LNCAP (cell line): ENCODE data around the gene CTNNA1.

Experiments
- TF ChIP-seq, protein P1 (sequence below): fragments of 450-650 bp; IDR thresholded peaks from 2 replicates; pipeline ENCODE4 v1.5.1; 2017; ENCODE audit warnings: mild to moderate bottlenecking

CTNNA1 gene

DNA sequence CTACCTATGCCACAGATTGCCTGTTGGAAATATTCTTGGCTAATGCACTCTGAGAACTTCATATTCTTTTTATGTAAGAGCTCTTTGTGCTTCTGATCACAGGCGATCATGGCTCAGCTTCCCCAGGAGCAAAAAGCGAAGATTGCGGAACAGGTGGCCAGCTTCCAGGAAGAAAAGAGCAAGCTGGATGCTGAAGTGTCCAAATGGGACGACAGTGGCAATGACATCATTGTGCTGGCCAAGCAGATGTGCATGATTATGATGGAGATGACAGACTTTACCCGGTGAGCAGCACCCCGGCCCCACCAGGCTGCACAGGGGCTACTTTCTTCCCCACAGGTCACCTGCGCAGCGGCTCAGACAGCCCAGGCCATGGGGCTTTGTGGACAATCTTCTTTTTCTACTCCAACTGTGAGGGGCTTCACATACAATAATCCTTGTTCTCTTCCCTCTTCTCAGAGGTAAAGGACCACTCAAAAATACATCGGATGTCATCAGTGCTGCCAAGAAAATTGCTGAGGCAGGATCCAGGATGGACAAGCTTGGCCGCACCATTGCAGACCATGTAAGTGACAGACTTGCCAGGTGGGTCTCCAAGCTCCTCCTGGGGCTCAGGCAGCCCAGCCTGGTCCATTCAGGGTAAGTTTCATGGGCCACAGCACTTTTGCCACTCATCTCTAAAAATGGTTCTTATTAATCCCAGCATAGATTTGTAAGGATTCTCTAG lies 177.3 kb downstream of the CTNNA1 start:
- TF ChIP-seq, protein P1, sequence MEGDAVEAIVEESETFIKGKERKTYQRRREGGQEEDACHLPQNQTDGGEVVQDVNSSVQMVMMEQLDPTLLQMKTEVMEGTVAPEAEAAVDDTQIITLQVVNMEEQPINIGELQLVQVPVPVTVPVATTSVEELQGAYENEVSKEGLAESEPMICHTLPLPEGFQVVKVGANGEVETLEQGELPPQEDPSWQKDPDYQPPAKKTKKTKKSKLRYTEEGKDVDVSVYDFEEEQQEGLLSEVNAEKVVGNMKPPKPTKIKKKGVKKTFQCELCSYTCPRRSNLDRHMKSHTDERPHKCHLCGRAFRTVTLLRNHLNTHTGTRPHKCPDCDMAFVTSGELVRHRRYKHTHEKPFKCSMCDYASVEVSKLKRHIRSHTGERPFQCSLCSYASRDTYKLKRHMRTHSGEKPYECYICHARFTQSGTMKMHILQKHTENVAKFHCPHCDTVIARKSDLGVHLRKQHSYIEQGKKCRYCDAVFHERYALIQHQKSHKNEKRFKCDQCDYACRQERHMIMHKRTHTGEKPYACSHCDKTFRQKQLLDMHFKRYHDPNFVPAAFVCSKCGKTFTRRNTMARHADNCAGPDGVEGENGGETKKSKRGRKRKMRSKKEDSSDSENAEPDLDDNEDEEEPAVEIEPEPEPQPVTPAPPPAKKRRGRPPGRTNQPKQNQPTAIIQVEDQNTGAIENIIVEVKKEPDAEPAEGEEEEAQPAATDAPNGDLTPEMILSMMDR: no peak

DNA sequence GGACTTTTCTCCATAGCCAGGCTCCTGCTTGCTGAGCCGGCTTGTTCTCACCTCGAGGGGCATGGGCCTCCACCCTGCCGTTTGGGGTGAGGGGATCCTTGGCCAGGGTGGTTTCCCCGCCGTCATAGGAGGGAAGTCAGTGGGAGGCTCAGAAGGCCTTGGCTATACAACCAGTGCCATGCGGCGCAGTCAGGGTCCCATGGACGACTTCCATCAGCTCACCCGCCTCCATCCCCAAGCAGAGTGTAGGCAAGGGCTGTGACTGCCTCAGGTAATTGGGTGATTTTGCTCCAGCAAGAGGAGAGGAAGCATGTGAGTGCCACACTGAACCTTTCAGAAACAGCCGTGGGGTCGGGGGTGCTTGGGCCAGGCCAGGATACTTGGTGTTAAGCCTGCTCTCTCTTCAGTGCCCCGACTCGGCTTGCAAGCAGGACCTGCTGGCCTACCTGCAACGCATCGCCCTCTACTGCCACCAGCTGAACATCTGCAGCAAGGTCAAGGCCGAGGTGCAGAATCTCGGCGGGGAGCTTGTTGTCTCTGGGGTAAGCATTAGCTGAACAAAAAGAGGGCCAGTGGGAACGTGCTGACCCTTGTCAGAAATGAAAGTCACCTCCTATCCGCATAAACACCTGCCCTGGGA lies 179.1 kb downstream of the CTNNA1 start:
- TF ChIP-seq, protein P1: peak; percentile 33; the same call in 1 of the 2 replicates

DNA sequence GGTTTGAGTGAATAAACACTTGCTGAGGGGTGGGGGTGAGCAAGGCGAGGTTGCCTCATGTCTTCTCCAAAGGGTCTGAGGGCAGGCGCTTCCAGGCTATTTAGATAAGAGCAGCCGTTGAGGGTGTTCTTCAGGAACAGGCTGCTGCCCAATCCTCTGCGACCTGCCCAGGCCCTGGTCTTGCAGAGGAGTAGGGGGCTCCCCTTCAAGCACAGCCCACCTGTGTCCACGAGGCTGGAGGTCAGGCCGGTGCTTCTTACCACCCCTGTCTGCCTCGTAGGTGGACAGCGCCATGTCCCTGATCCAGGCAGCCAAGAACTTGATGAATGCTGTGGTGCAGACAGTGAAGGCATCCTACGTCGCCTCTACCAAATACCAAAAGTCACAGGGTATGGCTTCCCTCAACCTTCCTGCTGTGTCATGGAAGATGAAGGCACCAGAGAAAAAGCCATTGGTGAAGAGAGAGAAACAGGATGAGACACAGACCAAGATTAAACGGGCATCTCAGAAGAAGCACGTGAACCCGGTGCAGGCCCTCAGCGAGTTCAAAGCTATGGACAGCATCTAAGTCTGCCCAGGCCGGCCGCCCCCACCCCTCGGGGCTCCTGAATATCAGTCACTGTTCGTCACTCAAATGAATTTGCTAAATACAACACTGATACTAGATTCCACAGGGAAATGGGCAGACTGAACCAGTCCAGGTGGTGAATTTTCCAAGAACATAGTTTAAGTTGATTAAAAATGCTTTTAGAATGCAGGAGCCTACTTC lies 180.5 kb downstream of the CTNNA1 start:
- TF ChIP-seq, protein P1: no peak

DNA sequence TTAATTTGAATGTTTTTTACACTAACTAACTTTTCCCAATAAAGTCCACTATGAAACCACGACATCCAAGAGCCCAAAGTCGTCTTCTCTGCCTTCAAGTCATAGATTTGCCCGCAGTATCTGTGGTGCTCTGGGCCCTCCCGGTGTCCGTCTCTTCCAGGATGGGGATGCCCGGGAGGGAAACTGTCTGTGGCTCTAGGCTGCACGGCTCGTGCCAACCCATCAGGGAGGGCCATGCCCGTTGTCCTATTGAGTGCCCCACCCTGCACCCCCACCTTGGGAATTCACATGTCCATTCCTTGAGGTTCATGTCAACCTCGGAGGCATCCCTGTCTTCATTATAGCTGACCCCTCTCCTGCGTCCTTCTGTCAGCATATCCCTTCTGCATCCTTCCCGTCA lies 181.7 kb downstream of the CTNNA1 start:
- TF ChIP-seq, protein P1: no peak

DNA sequence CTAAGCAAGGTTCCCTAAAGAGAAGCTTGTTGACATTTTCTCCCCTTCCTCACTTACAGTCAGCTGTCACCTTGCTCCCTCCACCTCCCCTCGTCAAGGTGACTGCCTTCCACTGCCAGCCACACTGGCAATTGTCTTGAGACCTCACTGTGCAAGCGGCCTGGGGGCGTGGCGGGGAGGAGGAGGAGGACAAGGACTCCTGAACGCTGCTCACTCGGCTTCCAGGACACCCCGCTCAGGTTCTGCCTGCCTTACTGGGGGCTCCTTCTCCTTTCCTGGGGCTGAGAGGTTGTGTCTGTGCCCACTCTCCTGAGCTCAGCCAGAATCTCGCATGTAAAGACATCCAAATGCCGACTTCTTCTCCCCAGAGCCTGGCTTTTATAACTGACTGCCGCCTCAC lies 182.2 kb downstream of the CTNNA1 start:
- TF ChIP-seq, protein P1: no peak

DNA sequence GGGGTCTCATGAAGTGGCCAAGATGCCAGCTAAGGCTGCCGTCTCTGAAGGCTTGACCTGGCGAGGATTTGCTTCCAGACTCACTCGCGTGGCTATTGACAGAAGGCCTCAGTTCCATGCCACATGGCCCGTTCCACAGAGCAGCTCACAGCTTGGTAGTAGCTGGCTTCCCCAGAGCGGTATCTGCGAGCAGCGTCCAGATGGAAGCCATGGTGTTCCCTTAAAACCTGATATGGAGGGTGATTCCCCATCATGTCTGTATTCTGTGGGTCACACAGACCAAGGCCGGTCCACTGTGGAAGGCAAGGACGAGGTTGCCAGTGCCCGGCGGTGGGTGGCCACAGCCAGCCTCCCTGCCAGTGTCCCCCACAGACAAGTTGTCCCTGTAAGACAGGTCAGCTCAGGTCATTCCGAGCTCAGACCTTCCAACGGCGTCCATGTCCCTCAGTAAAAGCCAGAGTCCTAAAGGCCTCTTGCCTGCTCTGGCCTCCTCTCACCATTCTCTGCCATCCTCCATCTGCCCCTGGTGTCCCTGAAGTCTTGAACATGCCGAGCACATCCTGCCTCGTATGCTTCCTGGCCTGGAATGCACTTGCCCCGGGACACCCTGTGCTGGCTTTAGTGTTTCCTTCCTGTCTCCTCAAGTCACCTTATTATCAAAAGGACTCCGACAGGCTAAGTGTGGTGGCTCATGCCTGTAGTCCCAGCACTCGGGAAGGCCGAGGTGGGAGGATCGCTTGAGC lies 183.2 kb downstream of the CTNNA1 start:
- TF ChIP-seq, protein P1: no peak

DNA sequence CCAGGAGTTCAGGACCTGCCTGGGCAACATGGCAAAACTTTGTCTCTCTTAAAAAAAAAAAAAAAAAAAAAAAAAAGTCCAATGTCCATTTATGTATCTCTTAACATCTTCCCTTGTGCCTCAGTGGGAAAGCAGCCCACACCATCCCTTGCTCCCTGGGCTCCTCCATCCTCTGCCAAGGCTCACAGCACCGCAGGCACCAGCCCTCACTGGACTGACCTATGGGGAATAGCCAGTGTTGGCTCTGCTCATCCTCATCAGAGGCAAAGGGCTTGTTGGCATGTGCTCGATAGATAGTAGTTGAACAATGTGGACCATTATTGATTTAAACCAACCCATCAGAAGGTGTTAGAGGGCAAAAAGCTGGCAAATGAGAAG lies 183.7 kb downstream of the CTNNA1 start:
- TF ChIP-seq, protein P1: no peak
